Activated CD8-positive, alpha-beta T cell treated with anti-CD3 and anti-CD28 coated beads for 36 hours (primary cell): ENCODE results near the gene DERL2. TPM values are rescaled to one million over a fixed set of nuclear protein-coding genes. Genes with fewer than 3 reads are reported as not detected.
A peak's percentile ranks its signal among the peaks of the same experiment; 100 is the strongest.

Experiments used
- ATAC-seq: fragments of 200-7000 bp; cut with Tn5 transposase; one replicate; pipeline ENCODE4 v1.10.0; 2021; ENCODE audit warnings: mild to moderate bottlenecking, moderate library complexity
- CTCF ChIA-PET: fragments of 350-600 bp; sonication (Branson Sonifier 250); formaldehyde crosslinking; loops from one replicate; lab custom pipeline; 2021; ENCODE audit warnings: antibody characterized with exemption; lab: Charles Lee
- POLR2A ChIA-PET: fragments of 350-600 bp; sonication (Branson Sonifier 250); formaldehyde crosslinking; loops from one replicate; lab custom pipeline; 2021; ENCODE audit warnings: antibody characterized with exemption; lab: Charles Lee
- DNase-seq: peaks from one replicate; pipeline ENCODE4 v3.0.0-alpha.2; 2020
- H3K27ac Mint-ChIP-seq: one replicate; pipeline ENCODE4 v1.8.0; 2021; ENCODE audit warnings: mild to moderate bottlenecking, mixed read lengths
- H3K27me3 Mint-ChIP-seq: one replicate; pipeline ENCODE4 v1.8.0; 2021; ENCODE audit warnings: mixed read lengths
- H3K36me3 Mint-ChIP-seq: one replicate; pipeline ENCODE4 v1.8.0; 2021; ENCODE audit warnings: low read depth, mixed read lengths
- H3K4me1 Mint-ChIP-seq: one replicate; pipeline ENCODE4 v1.8.0; 2021; ENCODE audit warnings: low read depth, mixed read lengths
- H3K4me3 Mint-ChIP-seq: one replicate; pipeline ENCODE4 v1.8.0; 2021; ENCODE audit warnings: mild to moderate bottlenecking, moderate library complexity, mixed read lengths
- H3K9me3 Mint-ChIP-seq: one replicate; pipeline ENCODE4 v1.8.0; 2021; ENCODE audit warnings: mixed read lengths
- CTCF ChIP-seq: fragments of 200-600 bp; IDR thresholded peaks from one replicate; pipeline ENCODE4 v1.8.0; 2022; ENCODE audit warnings: antibody characterized with exemption, mild to moderate bottlenecking
- intact Hi-C: fragments of 100-400 bp; cut with micrococcal nuclease; formaldehyde crosslinking; loops from one replicate; pipeline ENCODE4 v1.10.0; 2022
- total RNA-seq, 2 experiments: library from RNA; stranded (reverse); gene quantifications; one replicate each; pipeline ENCODE4 v1.2.3, GENCODE V29; 2021

The DERL2 gene
- total RNA-seq, 2 experiments from 2014 or later: 43.4 to 45.8 TPM

- H3K4me1 Mint-ChIP-seq: peaks cover 16% of the 10 kb centered on the region
- ChIA-PET POLR2A (interaction anchor here (1.2 kb wide), 1 partner anchor 31 kb away, joined by 3 read pairs; no protein-coding TSS in a partner anchor), CTCF (interaction anchor here (1.0 kb wide), 1 partner anchor 25 kb away, joined by 3 read pairs; no protein-coding TSS in a partner anchor)
- no peak overlapping the region for H3K27ac Mint-ChIP-seq
- H3K27me3 Mint-ChIP-seq: no peaks in the 10 kb centered on the region
- no peak for ATAC-seq
- no peak overlapping the region for H3K4me3 Mint-ChIP-seq
- H3K36me3 Mint-ChIP-seq: peaks cover 9% of the 10 kb centered on the region
- H3K9me3 Mint-ChIP-seq: no peaks in the 10 kb centered on the region
- no peak for DNase-seq
- intact Hi-C loops: no loop called here
- TF ChIP-seq CTCF: no peak
These were observed 37.3 kb upstream of the DERL2 start for GRCh38 chr17:5523249-5523648.

- Mint-ChIP-seq H3K36me3 (peaks cover 16% of the 10 kb centered on the region), H3K27ac (peak overlapping the region; percentile 51), H3K9me3 (no peaks in the 10 kb centered on the region), H3K27me3 (no peaks in the 10 kb centered on the region), H3K4me1 (peaks cover 14% of the 10 kb centered on the region), H3K4me3 (no peak overlapping the region)
- intact Hi-C loops: no loop called here
- ChIA-PET CTCF (interaction anchor here (1.0 kb wide), 1 partner anchor 24 kb away, joined by 3 read pairs; no protein-coding TSS in a partner anchor), POLR2A (no interaction called here)
- no peak for ATAC-seq
- TF ChIP-seq CTCF: no peak
- DNase-seq: no peak
These were observed 36.5 kb upstream of the DERL2 start for GRCh38 chr17:5522476-5522875.

GRCh38 chr17:5516060-5516792 is 30.2 kb upstream of the DERL2 start:
- CTCF ChIA-PET: interaction anchor here (0.7 kb wide), 1 partner anchor 906 kb away, joined by 3 read pairs; no protein-coding TSS in a partner anchor
- H3K27ac Mint-ChIP-seq: peak overlapping the region; percentile 40

GRCh38 chr17:5514976-5515375 is 29.0 kb upstream of the DERL2 start:
- TF ChIP-seq CTCF: no peak
- H3K9me3 Mint-ChIP-seq: peaks cover 2% of the 10 kb centered on the region
- H3K4me1 Mint-ChIP-seq: peaks cover 23% of the 10 kb centered on the region
- ChIA-PET CTCF (no interaction called here), POLR2A (interaction anchor here (1.1 to 1.7 kb wide), 2 partner anchors 14 to 17 kb away, joined by 3 to 5 read pairs; a partner anchor contains a TSS)
- H3K36me3 Mint-ChIP-seq: peaks cover 25% of the 10 kb centered on the region
- DNase-seq (no peak), ATAC-seq (no peak)
- H3K4me3 Mint-ChIP-seq: no peak overlapping the region
- no peaks in the 10 kb centered on the region for H3K27me3 Mint-ChIP-seq
- intact Hi-C loops: no loop called here
- no peak overlapping the region for H3K27ac Mint-ChIP-seq

More at GRCh38 chr17:5516060-5516792, 30.2 kb upstream of the DERL2 start:
- no peak overlapping the region for H3K4me3 Mint-ChIP-seq
- DNase-seq: no peak
- POLR2A ChIA-PET: interaction anchor here (1.1 kb wide), 1 partner anchor 15 kb away, joined by 3 read pairs; a partner anchor contains a TSS
- no peak for ATAC-seq
- H3K4me1 Mint-ChIP-seq: peaks cover 23% of the 10 kb centered on the region
- H3K9me3 Mint-ChIP-seq: peaks cover 2% of the 10 kb centered on the region
- intact Hi-C loops: no loop called here
- peaks cover 26% of the 10 kb centered on the region for H3K36me3 Mint-ChIP-seq
- H3K27me3 Mint-ChIP-seq: no peaks in the 10 kb centered on the region
- no peak for TF ChIP-seq CTCF

GRCh38 chr17:5513628-5514027 is 27.6 kb upstream of the DERL2 start:
- no peak for TF ChIP-seq CTCF
- no peak overlapping the region for H3K4me3 Mint-ChIP-seq
- CTCF ChIA-PET: no interaction called here
- DNase-seq (peak; percentile 32), ATAC-seq (peak; percentile 90)
- intact Hi-C loops: no loop called here
- peaks cover 2% of the 10 kb centered on the region for H3K9me3 Mint-ChIP-seq
- H3K27ac Mint-ChIP-seq: peak overlapping the region; percentile 60
- peaks cover 23% of the 10 kb centered on the region for H3K4me1 Mint-ChIP-seq
- POLR2A ChIA-PET: no interaction called here
- H3K27me3 Mint-ChIP-seq: no peaks in the 10 kb centered on the region
- H3K36me3 Mint-ChIP-seq: peaks cover 25% of the 10 kb centered on the region
